GM23338 (cell line): ENCODE data around the gene LIPH. TPM values are rescaled to one million over a fixed set of nuclear protein-coding genes. Genes with fewer than 3 reads are reported as not detected.

Experiments
- ATAC-seq: fragments of 200-7000 bp; cut with Tn5 transposase; 3 replicates; pipeline ENCODE4 v1.9.1; 2020
- DNase-seq: peaks from one replicate; pipeline ENCODE4 v3.0.0-alpha.2; 2015; ENCODE audit warnings: low spot score
- H2AFZ ChIP-seq: fragments of 200-600 bp; sonication (generic); 2 replicates; pipeline ENCODE4 v1.8.0; 2016; ENCODE audit warnings: antibody characterized with exemption, mild to moderate bottlenecking, moderate library complexity
- H3F3A ChIP-seq: fragments of 200-600 bp; sonication (generic); replicated peaks from 2 replicates; pipeline ENCODE4 v1.8.0; 2017; ENCODE audit warnings: antibody characterized with exemption, mixed run types, low read depth
- H3K27ac ChIP-seq: fragments of 200-600 bp; sonication (generic); 2 replicates; pipeline ENCODE4 v1.6.1; 2016; ENCODE audit warnings: low read depth
- H3K27me3 ChIP-seq: fragments of 200-600 bp; sonication (generic); 2 replicates; pipeline ENCODE4 v1.8.0; 2016; ENCODE audit warnings: mild to moderate bottlenecking, mixed run types, moderate library complexity; ENCODE audit not compliant: insufficient read depth
- H3K36me3 ChIP-seq: fragments of 200-600 bp; sonication (generic); 2 replicates; pipeline ENCODE4 v1.8.0; 2016; ENCODE audit warnings: mild to moderate bottlenecking; ENCODE audit not compliant: insufficient read depth
- H3K4me1 ChIP-seq: fragments of 200-600 bp; sonication (generic); 2 replicates; pipeline ENCODE4 v1.8.0; 2016; ENCODE audit warnings: mild to moderate bottlenecking, moderate library complexity; ENCODE audit not compliant: insufficient read depth
- H3K4me2 ChIP-seq: fragments of 200-600 bp; sonication (generic); 2 replicates; pipeline ENCODE4 v1.7.1; 2017; ENCODE audit warnings: mixed run types
- H3K4me3 ChIP-seq: fragments of 200-600 bp; sonication (generic); 2 replicates; pipeline ENCODE4 v1.6.1; 2016; ENCODE audit warnings: mixed run types
- H3K79me2 ChIP-seq: fragments of 200-600 bp; sonication (generic); replicated peaks from 2 replicates; pipeline ENCODE4 v1.8.0; 2017; ENCODE audit warnings: mild to moderate bottlenecking; ENCODE audit not compliant: insufficient read depth
- H3K9me2 ChIP-seq: fragments of 200-600 bp; sonication (generic); 2 replicates; pipeline ENCODE4 v1.8.0; 2017; ENCODE audit not compliant: insufficient read depth
- H4K20me1 ChIP-seq: fragments of 200-600 bp; sonication (generic); replicated peaks from 2 replicates; pipeline ENCODE4 v1.8.0; 2017; ENCODE audit warnings: mild to moderate bottlenecking; ENCODE audit not compliant: insufficient read depth
- H3K27ac Mint-ChIP-seq: 2 replicates; pipeline ENCODE4 v1.8.0; 2020; ENCODE audit warnings: inconsistent platforms, mild to moderate bottlenecking, moderate library complexity, mixed read lengths
- H3K27me3 Mint-ChIP-seq: 3 replicates; pipeline ENCODE4 v1.8.0; 2022; ENCODE audit warnings: low read depth, mild to moderate bottlenecking, moderate library complexity, mixed read lengths, inconsistent platforms; ENCODE audit not compliant: insufficient read depth, poor library complexity
- H3K36me3 Mint-ChIP-seq: 3 replicates; pipeline ENCODE4 v1.8.0; 2021; ENCODE audit warnings: low read depth, mild to moderate bottlenecking, inconsistent platforms, moderate library complexity, mixed read lengths
- H3K4me1 Mint-ChIP-seq: 3 replicates; pipeline ENCODE4 v1.8.0; 2020; ENCODE audit warnings: mild to moderate bottlenecking, inconsistent platforms, mixed read lengths
- H3K4me3 Mint-ChIP-seq: 3 replicates; pipeline ENCODE4 v1.8.0; 2021; ENCODE audit warnings: moderate library complexity, mild to moderate bottlenecking, inconsistent platforms, mixed read lengths
- H3K9me3 Mint-ChIP-seq: 3 replicates; pipeline ENCODE4 v1.8.0; 2020; ENCODE audit warnings: moderate library complexity, mild to moderate bottlenecking, inconsistent platforms, mixed read lengths
- CREB1 ChIP-seq: fragments of 250-450 bp; sonication (Bioruptor Pico); IDR thresholded peaks from 2 replicates; pipeline ENCODE4 v1.5.0; 2020; ENCODE audit warnings: low read depth, mild to moderate bottlenecking, moderate library complexity
- ETS1 ChIP-seq: IDR thresholded peaks from 2 replicates; pipeline ENCODE4 v1.6.1; 2016; ENCODE audit warnings: antibody characterized with exemption
- REST ChIP-seq: IDR thresholded peaks from one replicate; pipeline ENCODE4 v1.6.1; 2018; ENCODE audit warnings: antibody characterized with exemption; ENCODE audit not compliant: unreplicated experiment
- ZNF462 ChIP-seq: fragments of 250-450 bp; sonication (Bioruptor Pico); IDR thresholded peaks from 2 replicates; pipeline ENCODE4 v1.5.0; 2020; ENCODE audit warnings: mild to moderate bottlenecking, moderate library complexity
- polyA plus RNA-seq: library from polyadenylated mRNA; unstranded; fragments of >200 nt; fragmentation: Nextera tagmentation; extraction: Ambion mirVana; gene quantifications from 2 replicates; pipeline ENCODE4 v1.2.1, GENCODE V29; 2016
- total RNA-seq: library from RNA; depleted of rRNA; stranded (reverse); fragments of >200 nt; shearing (Covaris generic); gene quantifications from 2 replicates; pipeline ENCODE4 v1.2.3, GENCODE V29; 2014

Gene LIPH
- total and polyA plus RNA-seq, 2 experiments from 2014 or later, result 0.03 to 0.16 TPM

- no peak for ATAC-seq
- no peak overlapping the region for H3K4me2 ChIP-seq
- H3K4me3 Mint-ChIP-seq, result no peak overlapping the region
Measured at GRCh38 chr3:185549651-185550111, 2.7 kb downstream of the LIPH start.

GRCh38 chr3:185549122-185549521 lies 3.3 kb downstream of the LIPH start:
- Mint-ChIP-seq H3K9me3 (no peaks in the 10 kb centered on the region), H3K4me1 (peaks cover 6% of the 10 kb centered on the region), H3K27me3 (peaks cover 6% of the 10 kb centered on the region), H3K36me3 (no peaks in the 10 kb centered on the region), H3K4me3 (no peak overlapping the region), H3K27ac (no peak overlapping the region)
- no peak overlapping the region for H3K27ac ChIP-seq
- H3K36me3 ChIP-seq, result no peaks in the 10 kb centered on the region
- no peaks in the 10 kb centered on the region for H3K9me2 ChIP-seq
- H3K4me3 ChIP-seq, result no peak overlapping the region
- no peaks in the 10 kb centered on the region for H3K79me2 ChIP-seq
- ATAC-seq (no peak), DNase-seq (no peak)
- H3K27me3 ChIP-seq, result no peaks in the 10 kb centered on the region
- no peak for TF ChIP-seq ZNF462 (CRISPR knock-in tag)
- H2AFZ ChIP-seq, result no peak overlapping the region
- H3K4me2 ChIP-seq, result no peak overlapping the region
- no peaks in the 10 kb centered on the region for H3K4me1 ChIP-seq
- no peaks in the 10 kb centered on the region for H3F3A ChIP-seq
- no peaks in the 10 kb centered on the region for H4K20me1 ChIP-seq

More at GRCh38 chr3:185549651-185550111, 2.7 kb downstream of the LIPH start:
- Histone ChIP-seq H3K9me2 (no peaks in the 10 kb centered on the region), H3K27me3 (no peaks in the 10 kb centered on the region), H3K79me2 (no peaks in the 10 kb centered on the region), H3K4me3 (no peak overlapping the region), H3F3A (no peaks in the 10 kb centered on the region), H2AFZ (no peak overlapping the region), H3K36me3 (no peaks in the 10 kb centered on the region), H3K27ac (no peak overlapping the region), H4K20me1 (no peaks in the 10 kb centered on the region), H3K4me1 (no peaks in the 10 kb centered on the region)
- TF ChIP-seq ETS1 (no peak), CREB1 (CRISPR knock-in tag) (no peak), REST (no peak)
- Mint-ChIP-seq H3K27me3 (peaks cover 6% of the 10 kb centered on the region), H3K4me1 (peaks cover 6% of the 10 kb centered on the region), H3K36me3 (no peaks in the 10 kb centered on the region), H3K27ac (no peak overlapping the region), H3K9me3 (no peaks in the 10 kb centered on the region)
- no peak for DNase-seq
